OCI-LY3 (cell line): Measurements from ENCODE around the gene APOL2.

Experiments
- H2AFZ ChIP-seq: fragments of 200-600, 300-600 bp; shearing (Covaris generic); 2 replicates; pipeline ENCODE4 v1.6.0; 2014; ENCODE audit warnings: antibody characterized with exemption, low read depth, low read length
- H3K27ac ChIP-seq: fragments of 200-600, 300-600 bp; sonication (generic); 2 replicates; pipeline ENCODE4 v1.5.1; 2014; ENCODE audit warnings: mild to moderate bottlenecking, low read length, moderate library complexity, mixed read lengths
- H3K27me3 ChIP-seq: fragments of 200-600, 300-600 bp; sonication (generic); 2 replicates; pipeline ENCODE4 v1.6.1; 2014; ENCODE audit warnings: low read depth, low read length, mixed read lengths
- H3K36me3 ChIP-seq: fragments of 200-600, 300-600 bp; sonication (generic); replicated peaks from 2 replicates; pipeline ENCODE3; 2014; ENCODE audit warnings: low read depth, low read length, mixed read lengths
- H3K4me1 ChIP-seq: fragments of 300-600, 200-600 bp; sonication (generic); 2 replicates; pipeline ENCODE4 v1.6.1; 2014; ENCODE audit warnings: low read length, mixed read lengths
- H3K4me2 ChIP-seq: fragments of 200-600, 300-600 bp; sonication (generic); 2 replicates; pipeline ENCODE4 v1.6.1; 2014; ENCODE audit warnings: low read length, mixed read lengths
- H3K4me3 ChIP-seq: fragments of 300-600, 200-600 bp; sonication (generic); 2 replicates; pipeline ENCODE4 v1.5.1; 2014; ENCODE audit warnings: antibody characterized with exemption, mild to moderate bottlenecking, low read length, moderate library complexity
- H3K79me2 ChIP-seq: fragments of 300-600, 200-600 bp; shearing (Covaris generic); 2 replicates; pipeline ENCODE4 v1.6.1; 2014; ENCODE audit warnings: mild to moderate bottlenecking, low read length, mixed read lengths
- H3K9ac ChIP-seq: fragments of 300-600, 200-600 bp; shearing (Covaris generic); 2 replicates; pipeline ENCODE4 v1.6.0; 2014; ENCODE audit warnings: mild to moderate bottlenecking, low read length, moderate library complexity
- H3K9me3 ChIP-seq: fragments of 200-600, 300-600 bp; shearing (Covaris generic); 2 replicates; pipeline ENCODE4 v1.6.1; 2014; ENCODE audit warnings: low read length, mixed read lengths; ENCODE audit not compliant: insufficient read depth
- H4K20me1 ChIP-seq: fragments of 200-600, 300-600 bp; sonication (generic); 2 replicates; pipeline ENCODE4 v1.6.1; 2016; ENCODE audit warnings: low read length, mixed read lengths; ENCODE audit not compliant: insufficient read depth
- EZH2phosphoT487 ChIP-seq: fragments of 200-600 bp; shearing (Covaris generic); IDR thresholded peaks from 2 replicates; pipeline ENCODE4 v1.6.1; 2018; ENCODE audit warnings: antibody characterized with exemption, mixed run types, low read depth
- TF ChIP-seq, protein P1 (sequence below): fragments of 200-600, 300-600 bp; sonication (generic); IDR thresholded peaks from 2 replicates; pipeline ENCODE4 v1.5.1; 2014; ENCODE audit warnings: antibody characterized with exemption, low read length, low read depth

The APOL2 gene

DNA sequence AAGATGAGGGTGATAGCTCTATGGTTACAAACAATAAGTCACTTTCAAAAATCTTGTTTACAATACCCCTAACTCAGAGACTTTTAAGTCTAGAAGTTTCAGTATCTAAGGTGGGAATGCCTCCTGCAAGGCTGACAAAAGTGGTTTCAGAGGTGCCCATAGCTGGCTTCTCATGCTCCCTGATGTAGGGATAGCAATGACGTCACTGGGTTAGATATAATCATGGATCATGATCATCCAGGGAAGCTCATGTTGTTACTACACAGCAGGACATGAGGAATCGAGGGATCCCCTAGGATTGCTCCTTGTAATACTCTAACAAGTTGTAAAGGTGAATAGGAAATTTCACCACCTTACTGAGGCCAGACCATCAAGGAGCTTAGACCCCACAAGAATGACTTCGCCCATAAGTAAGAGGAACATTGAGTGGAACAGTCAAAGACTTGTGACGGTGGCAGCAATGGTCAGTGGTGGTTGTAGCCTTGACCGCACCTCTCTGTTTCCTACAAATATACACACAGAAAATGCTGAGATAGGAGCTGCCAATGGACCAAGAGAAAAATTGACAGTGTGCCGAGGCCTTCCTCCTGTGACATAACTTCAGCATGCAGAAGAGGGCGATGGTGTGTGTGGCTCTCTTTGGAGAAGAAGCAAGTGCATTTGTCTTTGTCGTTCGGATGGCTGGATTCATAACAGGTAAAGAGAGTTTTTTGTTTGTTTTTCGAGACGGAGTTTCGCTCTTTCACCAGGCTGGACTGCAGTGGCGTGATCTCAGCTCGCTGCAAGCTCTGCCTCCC, 53.3 kb downstream of the APOL2 start:
- no peak for TF ChIP-seq EZH2phosphoT487
- TF ChIP-seq, protein P1, sequence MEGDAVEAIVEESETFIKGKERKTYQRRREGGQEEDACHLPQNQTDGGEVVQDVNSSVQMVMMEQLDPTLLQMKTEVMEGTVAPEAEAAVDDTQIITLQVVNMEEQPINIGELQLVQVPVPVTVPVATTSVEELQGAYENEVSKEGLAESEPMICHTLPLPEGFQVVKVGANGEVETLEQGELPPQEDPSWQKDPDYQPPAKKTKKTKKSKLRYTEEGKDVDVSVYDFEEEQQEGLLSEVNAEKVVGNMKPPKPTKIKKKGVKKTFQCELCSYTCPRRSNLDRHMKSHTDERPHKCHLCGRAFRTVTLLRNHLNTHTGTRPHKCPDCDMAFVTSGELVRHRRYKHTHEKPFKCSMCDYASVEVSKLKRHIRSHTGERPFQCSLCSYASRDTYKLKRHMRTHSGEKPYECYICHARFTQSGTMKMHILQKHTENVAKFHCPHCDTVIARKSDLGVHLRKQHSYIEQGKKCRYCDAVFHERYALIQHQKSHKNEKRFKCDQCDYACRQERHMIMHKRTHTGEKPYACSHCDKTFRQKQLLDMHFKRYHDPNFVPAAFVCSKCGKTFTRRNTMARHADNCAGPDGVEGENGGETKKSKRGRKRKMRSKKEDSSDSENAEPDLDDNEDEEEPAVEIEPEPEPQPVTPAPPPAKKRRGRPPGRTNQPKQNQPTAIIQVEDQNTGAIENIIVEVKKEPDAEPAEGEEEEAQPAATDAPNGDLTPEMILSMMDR = no peak
- no peak overlapping the region for H3K4me3 ChIP-seq
- no peak overlapping the region for H2AFZ ChIP-seq
- H3K79me2 ChIP-seq = no peaks in the 10 kb centered on the region
- no peak overlapping the region for H3K9ac ChIP-seq
- no peaks in the 10 kb centered on the region for H3K36me3 ChIP-seq
- H3K9me3 ChIP-seq = no peaks in the 10 kb centered on the region
- H4K20me1 ChIP-seq = no peaks in the 10 kb centered on the region
- no peak overlapping the region for H3K27ac ChIP-seq
- no peak overlapping the region for H3K4me2 ChIP-seq
- H3K4me1 ChIP-seq = no peaks in the 10 kb centered on the region
- peaks cover 29% of the 10 kb centered on the region for H3K27me3 ChIP-seq

DNA sequence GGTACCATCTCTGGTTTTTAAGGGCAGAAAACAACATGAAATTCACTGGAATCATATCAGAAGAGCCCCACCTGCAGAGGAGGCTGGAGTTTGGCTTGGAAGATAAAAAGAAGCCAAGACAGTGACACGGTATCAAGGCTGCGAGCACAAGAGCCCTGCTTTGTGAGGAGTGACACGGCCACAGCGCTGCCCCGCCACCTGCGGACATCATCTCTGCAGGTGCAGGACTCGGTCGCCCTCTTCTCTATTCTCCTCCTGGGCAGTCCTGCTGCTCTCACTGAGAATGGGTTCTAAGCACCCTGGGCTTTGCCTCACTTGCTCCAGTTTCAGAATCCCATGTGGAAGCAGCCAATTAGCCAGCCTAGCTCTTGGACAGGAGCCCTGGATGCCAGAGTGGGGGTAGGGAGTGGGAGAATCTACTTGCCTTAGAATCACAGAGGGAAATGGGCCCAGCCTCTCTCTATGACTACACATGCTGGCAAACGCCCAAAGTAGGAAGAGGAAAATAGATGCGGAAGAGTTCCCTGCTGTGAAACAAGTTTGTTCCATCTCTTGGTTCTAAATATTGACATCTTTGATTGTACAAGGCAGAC, 54.8 kb downstream of the APOL2 start:
- Histone ChIP-seq H2AFZ (no peak overlapping the region), H3K36me3 (no peaks in the 10 kb centered on the region)
- TF ChIP-seq, protein P1 = no peak
- no peak for TF ChIP-seq EZH2phosphoT487

DNA sequence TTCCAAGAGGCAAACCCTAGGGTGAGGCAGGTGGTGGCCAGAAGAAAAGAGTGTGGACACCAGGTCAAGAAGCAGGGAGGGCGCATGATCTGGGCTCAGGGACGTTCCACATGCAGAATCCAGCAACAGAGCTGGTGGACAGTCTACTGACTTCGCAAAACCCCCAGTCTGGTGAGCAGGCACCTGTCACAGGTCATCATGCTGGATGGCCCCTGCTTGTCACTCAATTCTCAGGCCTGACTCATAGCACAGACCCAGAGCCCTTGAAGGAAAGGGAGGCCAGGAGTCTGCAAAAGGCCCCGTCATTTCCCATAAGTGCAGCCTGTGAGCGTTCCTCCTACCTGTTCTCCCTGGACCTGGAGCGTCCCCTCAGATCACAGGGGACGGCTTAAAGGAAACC, 55.9 kb downstream of the APOL2 start:
- no peak overlapping the region for H3K9ac ChIP-seq
- no peak overlapping the region for H3K27ac ChIP-seq
- no peaks in the 10 kb centered on the region for H3K36me3 ChIP-seq
- TF ChIP-seq EZH2phosphoT487 = no peak
- TF ChIP-seq, protein P1 = no peak
- peaks cover 2% of the 10 kb centered on the region; the same call in 1 of the 2 replicates for H3K4me1 ChIP-seq
- no peaks in the 10 kb centered on the region for H4K20me1 ChIP-seq
- H2AFZ ChIP-seq = no peak overlapping the region
- H3K79me2 ChIP-seq = no peaks in the 10 kb centered on the region
- no peak overlapping the region for H3K4me2 ChIP-seq
- H3K9me3 ChIP-seq = no peaks in the 10 kb centered on the region
- H3K4me3 ChIP-seq = no peak overlapping the region
- H3K27me3 ChIP-seq = peaks cover 20% of the 10 kb centered on the region

More for the DNA sequence above, 54.8 kb downstream of the APOL2 start:
- Histone ChIP-seq H4K20me1 (no peaks in the 10 kb centered on the region), H3K9me3 (no peaks in the 10 kb centered on the region), H3K4me2 (no peak overlapping the region), H3K27me3 (peaks cover 25% of the 10 kb centered on the region), H3K27ac (no peak overlapping the region), H3K4me1 (peaks cover 2% of the 10 kb centered on the region; the same call in 1 of the 2 replicates), H3K9ac (no peak overlapping the region), H3K79me2 (no peaks in the 10 kb centered on the region), H3K4me3 (no peak overlapping the region)

DNA sequence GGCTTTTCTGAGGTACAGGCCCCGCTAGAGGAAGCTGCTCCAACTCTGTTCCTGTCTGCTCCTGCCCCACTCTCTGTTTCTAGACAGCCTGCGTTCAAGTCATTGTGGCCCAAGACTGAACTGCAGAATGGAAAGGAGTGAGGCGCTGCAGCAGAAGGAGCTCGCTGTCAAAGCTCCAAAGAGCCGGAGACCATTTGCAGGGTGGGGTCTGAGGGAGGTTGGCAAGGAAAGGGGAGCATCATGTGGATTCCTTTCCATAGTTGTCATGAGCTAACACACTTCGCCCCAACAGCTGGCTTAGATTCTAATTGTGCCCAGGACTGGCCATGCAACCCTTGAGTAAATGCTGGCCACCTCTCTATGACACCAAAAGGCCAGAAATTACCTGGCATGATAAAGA, 56.5 kb downstream of the APOL2 start:
- TF ChIP-seq, protein P1 = no peak
- Histone ChIP-seq H3K79me2 (no peaks in the 10 kb centered on the region), H3K27ac (no peak overlapping the region), H2AFZ (no peak overlapping the region), H3K9ac (no peak overlapping the region), H3K9me3 (no peaks in the 10 kb centered on the region), H4K20me1 (no peaks in the 10 kb centered on the region), H3K36me3 (no peaks in the 10 kb centered on the region), H3K4me3 (no peak overlapping the region), H3K4me2 (no peak overlapping the region), H3K27me3 (peaks cover 14% of the 10 kb centered on the region), H3K4me1 (peaks cover 2% of the 10 kb centered on the region; the same call in 1 of the 2 replicates)
